ENCODE data around the gene SPAG6.
A peak's percentile ranks its signal among the peaks of the same experiment; 100 is the strongest.
"Not testable (repeated sequence)": the region's sequence is repeated elsewhere in the genome, so short reads cannot be mapped to it uniquely, and the experiment has no call there.

Gene SPAG6

DNA sequence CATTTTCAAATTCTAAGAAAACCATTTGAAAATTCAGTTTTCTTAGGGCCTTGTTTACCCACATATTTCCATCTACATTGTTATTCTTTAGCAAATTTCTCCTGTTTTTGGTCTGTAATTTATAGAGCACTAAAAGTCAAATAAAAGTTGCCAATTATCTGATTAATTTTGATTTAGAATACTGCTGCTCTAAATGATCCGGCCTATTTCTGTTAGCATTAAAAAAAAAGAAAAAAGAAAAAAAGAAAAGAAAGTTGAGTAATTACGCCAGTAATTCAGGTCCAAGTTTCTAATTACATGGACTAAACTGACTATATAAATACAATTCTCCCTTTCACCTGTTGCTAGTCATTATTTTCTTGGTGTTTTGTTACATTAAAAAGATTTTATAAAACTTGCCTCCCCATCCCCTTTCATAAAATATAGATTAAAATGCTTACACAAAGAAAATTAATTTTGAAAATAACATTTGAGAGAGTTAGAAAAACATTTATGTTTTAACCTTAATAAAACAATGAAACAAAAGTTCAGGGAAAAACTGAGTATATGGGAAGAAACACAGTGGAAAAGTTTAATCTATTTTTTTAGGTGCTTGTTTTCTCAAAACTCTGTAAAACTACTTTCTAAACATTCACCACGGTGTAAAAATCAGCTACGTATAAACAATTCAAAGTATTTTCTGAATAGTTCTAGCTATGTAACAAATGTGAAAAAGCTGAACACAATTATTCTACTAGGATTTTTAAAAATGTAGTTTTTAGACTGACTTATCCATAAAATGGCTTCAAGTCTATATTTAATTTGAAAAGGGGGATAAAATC lies 35.9 kb upstream of the SPAG6 start:
- TF ChIP-seq, protein P1, sequence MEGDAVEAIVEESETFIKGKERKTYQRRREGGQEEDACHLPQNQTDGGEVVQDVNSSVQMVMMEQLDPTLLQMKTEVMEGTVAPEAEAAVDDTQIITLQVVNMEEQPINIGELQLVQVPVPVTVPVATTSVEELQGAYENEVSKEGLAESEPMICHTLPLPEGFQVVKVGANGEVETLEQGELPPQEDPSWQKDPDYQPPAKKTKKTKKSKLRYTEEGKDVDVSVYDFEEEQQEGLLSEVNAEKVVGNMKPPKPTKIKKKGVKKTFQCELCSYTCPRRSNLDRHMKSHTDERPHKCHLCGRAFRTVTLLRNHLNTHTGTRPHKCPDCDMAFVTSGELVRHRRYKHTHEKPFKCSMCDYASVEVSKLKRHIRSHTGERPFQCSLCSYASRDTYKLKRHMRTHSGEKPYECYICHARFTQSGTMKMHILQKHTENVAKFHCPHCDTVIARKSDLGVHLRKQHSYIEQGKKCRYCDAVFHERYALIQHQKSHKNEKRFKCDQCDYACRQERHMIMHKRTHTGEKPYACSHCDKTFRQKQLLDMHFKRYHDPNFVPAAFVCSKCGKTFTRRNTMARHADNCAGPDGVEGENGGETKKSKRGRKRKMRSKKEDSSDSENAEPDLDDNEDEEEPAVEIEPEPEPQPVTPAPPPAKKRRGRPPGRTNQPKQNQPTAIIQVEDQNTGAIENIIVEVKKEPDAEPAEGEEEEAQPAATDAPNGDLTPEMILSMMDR (IDR thresholded peaks at IDR 0.05; ENCODE audit: unreplicated experiment in 3 of 3) = no peak
- H3K4me3 Mint-ChIP-seq = no peak overlapping the region
- no peaks in the 10 kb centered on the region for H3K36me3 Mint-ChIP-seq (ENCODE audit: low read depth)
- H3K9me3 Mint-ChIP-seq = no peaks in the 10 kb centered on the region
- H3K4me1 Mint-ChIP-seq = no peaks in the 10 kb centered on the region
- H3K27me3 Mint-ChIP-seq (ENCODE audit: low read depth) = peaks cover 18% of the 10 kb centered on the region
- no peak overlapping the region for H3K27ac Mint-ChIP-seq

DNA sequence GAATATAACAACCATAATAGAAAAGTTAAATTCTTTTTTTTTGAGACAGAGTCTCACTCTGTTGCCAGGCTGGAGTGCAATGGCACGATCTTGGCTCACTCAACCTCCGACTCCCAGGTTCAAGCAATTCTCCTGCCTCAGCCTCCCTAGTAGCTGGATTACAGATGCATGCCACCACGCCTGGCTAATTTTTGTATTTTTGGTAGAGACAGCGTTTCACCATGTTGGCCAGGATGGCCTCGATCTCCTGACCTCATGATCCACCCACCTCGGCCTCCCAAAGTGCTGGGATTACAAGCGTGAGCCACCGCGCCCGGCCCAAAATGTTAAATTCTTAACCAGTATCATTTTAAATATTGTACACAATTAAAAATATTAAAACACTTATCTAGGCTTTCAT lies 35.3 kb upstream of the SPAG6 start:
- H3K4me3 Mint-ChIP-seq; H3K36me3 Mint-ChIP-seq (ENCODE audit: low read depth); H3K9me3 Mint-ChIP-seq; H3K27ac Mint-ChIP-seq; H3K4me1 Mint-ChIP-seq: not testable (repeated sequence)
- peaks cover 22% of the 10 kb centered on the region for H3K27me3 Mint-ChIP-seq (ENCODE audit: low read depth)

DNA sequence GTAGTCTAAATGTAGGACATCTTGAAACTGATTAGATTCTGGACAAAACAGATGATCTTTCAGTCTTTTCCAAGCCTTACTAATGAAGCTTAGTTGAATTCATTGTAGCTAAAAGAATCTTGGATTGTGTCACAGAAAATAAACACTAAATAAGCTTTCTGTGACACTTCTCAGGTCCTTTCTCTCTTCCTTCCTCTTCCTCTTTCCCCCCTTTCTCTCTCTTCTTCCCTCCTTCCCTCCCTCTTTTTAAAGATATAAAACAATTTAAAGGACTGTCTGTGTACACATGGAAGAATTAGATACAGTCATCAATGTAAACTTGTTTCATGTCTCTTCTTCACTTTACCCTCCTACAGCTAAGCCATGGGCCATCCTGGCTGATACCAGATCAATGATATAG lies 34.4 kb upstream of the SPAG6 start:
- H3K4me3 Mint-ChIP-seq = no peak overlapping the region
- TF ChIP-seq, protein P1 (IDR thresholded peaks at IDR 0.05; ENCODE audit: unreplicated experiment in 3 of 3) = no peak
- no peaks in the 10 kb centered on the region for H3K4me1 Mint-ChIP-seq
- peaks cover 30% of the 10 kb centered on the region for H3K27me3 Mint-ChIP-seq (ENCODE audit: low read depth)
- no peaks in the 10 kb centered on the region for H3K9me3 Mint-ChIP-seq
- no peaks in the 10 kb centered on the region for H3K36me3 Mint-ChIP-seq (ENCODE audit: low read depth)
- H3K27ac Mint-ChIP-seq = no peak overlapping the region

DNA sequence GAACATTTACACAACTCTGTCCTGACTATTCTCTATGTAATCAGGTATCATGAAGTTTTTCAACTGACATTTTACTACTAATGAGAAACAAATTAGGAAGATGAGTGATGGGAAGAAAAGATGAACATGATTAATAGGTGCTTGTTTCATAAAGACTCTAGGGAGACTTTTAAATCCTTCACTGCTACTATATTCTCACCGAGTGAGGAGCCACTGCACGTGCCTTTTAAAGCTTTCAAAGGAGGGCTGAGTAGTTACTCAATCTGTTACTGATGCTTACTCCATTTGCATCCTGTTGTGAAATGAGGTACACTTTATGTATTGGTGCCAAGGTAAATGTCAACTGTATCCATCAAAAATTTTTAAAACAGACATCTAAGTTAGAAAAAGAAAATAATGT lies 30.4 kb upstream of the SPAG6 start:
- Mint-ChIP-seq H3K36me3 (ENCODE audit: low read depth) (no peaks in the 10 kb centered on the region), H3K27ac (peak overlapping the region; percentile 97 to 99 (median 98)), H3K9me3 (no peaks in the 10 kb centered on the region), H3K4me1 (peaks cover 30% of the 10 kb centered on the region), H3K27me3 (ENCODE audit: low read depth) (peaks cover 48% of the 10 kb centered on the region), H3K4me3 (peak overlapping the region; percentile 94 to 98 (median 96))
- TF ChIP-seq, protein P1 (IDR thresholded peaks at IDR 0.05; ENCODE audit: unreplicated experiment in 3 of 3) = no peak

DNA sequence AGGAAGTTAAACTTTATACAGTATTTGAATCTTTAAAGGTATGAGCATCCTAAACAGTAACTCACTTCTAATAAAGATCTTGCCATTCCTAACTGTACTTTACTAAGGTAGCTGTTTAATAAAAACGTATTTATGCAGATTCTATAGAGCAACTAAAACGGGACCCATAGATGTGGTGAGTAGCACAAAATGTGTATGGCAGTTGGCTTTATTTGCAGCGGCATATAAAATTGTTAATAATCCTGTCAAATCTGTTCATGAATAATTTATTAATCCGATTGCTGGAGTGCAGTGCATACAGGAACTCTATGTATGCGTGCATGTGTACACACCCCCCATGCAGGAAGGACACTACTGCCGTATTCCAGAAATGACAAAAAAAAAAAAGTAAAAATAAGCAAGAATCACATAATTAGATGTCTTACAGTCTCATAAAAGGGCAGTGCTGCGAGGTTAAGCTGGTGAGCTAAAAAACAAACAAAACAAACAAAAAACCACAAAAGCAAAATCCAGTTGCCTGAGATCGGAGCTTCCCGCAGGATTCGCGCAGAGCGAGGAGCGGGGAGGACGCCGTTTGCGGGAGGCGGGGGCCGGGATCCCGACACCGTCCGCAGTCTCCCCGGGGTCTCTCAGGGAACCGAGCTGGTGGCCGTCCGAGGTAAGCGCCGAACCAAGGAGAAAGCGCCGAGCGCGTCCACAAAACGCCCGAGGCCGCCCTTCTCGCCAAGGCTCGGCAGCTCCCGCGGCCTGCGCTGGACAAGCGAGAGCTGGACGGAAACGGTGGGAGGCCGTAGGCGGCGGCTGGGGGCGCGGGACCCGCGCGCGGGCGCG lies 29.6 kb upstream of the SPAG6 start:
- H3K36me3 Mint-ChIP-seq (ENCODE audit: low read depth) = no peaks in the 10 kb centered on the region

More for the DNA sequence above, 29.6 kb upstream of the SPAG6 start:
- TF ChIP-seq, protein P1 (IDR thresholded peaks at IDR 0.05; ENCODE audit: unreplicated experiment in 3 of 3) = no peak
- H3K27me3 Mint-ChIP-seq (ENCODE audit: low read depth) = peaks cover 48% of the 10 kb centered on the region
- peak overlapping the region; percentile 97 to 99 (median 98) for H3K27ac Mint-ChIP-seq
- no peaks in the 10 kb centered on the region for H3K9me3 Mint-ChIP-seq
- peaks cover 34% of the 10 kb centered on the region for H3K4me1 Mint-ChIP-seq
- peak overlapping the region; percentile 94 to 98 (median 96) for H3K4me3 Mint-ChIP-seq
